ENCODE measurements around the gene CCNYL1.

The CCNYL1 gene

DNA sequence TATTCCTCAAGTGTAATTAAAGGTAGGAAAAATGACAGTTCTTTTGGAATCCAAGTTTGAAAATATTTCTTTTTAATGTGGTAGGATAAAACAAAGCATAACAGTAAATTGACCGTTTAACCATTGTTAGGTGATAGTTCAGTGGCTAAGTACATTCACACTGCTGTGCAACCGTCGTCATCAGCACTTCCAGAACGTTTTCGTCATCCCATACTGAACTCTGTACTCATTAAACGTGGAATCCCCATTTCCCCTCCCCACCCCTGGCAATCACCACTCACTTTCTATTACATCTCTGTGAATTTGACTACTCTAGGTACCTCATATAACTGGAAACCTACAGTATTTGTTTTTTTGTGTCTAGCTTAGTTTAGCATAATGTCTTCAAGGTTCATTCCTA lies 91.2 kb downstream of the CCNYL1 start:
- DNase-seq = no peak
